Trophoblast cell (in vitro differentiated cells and primary cell): ENCODE measurements around the gene CDKN2B.

ENCODE experiments used
- DNase-seq, 2 donors: peaks; one replicate each; pipeline ENCODE4 v3.0.0-alpha.2; 2016
- H2AFZ ChIP-seq: 2 replicates; pipeline ENCODE4 v1.6.1; 2013; ENCODE audit warnings: low read length, moderate library complexity, mild to moderate bottlenecking; ENCODE audit not compliant: insufficient read depth, poor library complexity
- H2AK5ac ChIP-seq: 2 replicates; pipeline ENCODE4 v1.6.1; 2013; ENCODE audit warnings: mild to moderate bottlenecking, low read length
- H2BK120ac ChIP-seq: 2 replicates; pipeline ENCODE4 v1.6.1; 2013; ENCODE audit warnings: low read length, mild to moderate bottlenecking, moderate library complexity; ENCODE audit not compliant: insufficient read depth, poor library complexity
- H2BK12ac ChIP-seq: 2 replicates; pipeline ENCODE4 v1.6.1; 2013; ENCODE audit warnings: mild to moderate bottlenecking, low read length, moderate library complexity
- H2BK5ac ChIP-seq: 2 replicates; pipeline ENCODE4 v1.6.1; 2013; ENCODE audit warnings: low read length, low read depth, moderate library complexity, mild to moderate bottlenecking; ENCODE audit not compliant: poor library complexity
- H3K14ac ChIP-seq: 2 replicates; pipeline ENCODE4 v1.6.1; 2013; ENCODE audit warnings: mild to moderate bottlenecking, low read length
- H3K18ac ChIP-seq: 2 replicates; pipeline ENCODE4 v1.6.1; 2013; ENCODE audit warnings: mild to moderate bottlenecking, low read length
- H3K23ac ChIP-seq: 2 replicates; pipeline ENCODE4 v1.6.1; 2013; ENCODE audit warnings: low read length
- H3K27ac ChIP-seq: 2 replicates; pipeline ENCODE4 v1.5.1; 2013; ENCODE audit warnings: low read depth, mild to moderate bottlenecking, inconsistent platforms, low read length, moderate library complexity
- H3K27me3 ChIP-seq: 2 replicates; pipeline ENCODE4 v1.6.1; 2013; ENCODE audit warnings: inconsistent platforms, mild to moderate bottlenecking, low read length, moderate library complexity; ENCODE audit not compliant: insufficient read depth
- H3K36me3 ChIP-seq, 2 experiments: 1 replicate in 1 of 2; 2 replicates in 1 of 2; pipeline ENCODE4 v1.6.1; 2013; ENCODE audit warnings: low read length in 2 of 2, mild to moderate bottlenecking in 2 of 2, moderate library complexity in 1 of 2; ENCODE audit not compliant: insufficient read depth in 2 of 2, control insufficient read depth in 1 of 2
- H3K4ac ChIP-seq: 2 replicates; pipeline ENCODE4 v1.6.1; 2013; ENCODE audit warnings: low read depth, mild to moderate bottlenecking, low read length, moderate library complexity
- H3K4me1 ChIP-seq, 2 experiments: 1 replicate in 1 of 2; 2 replicates in 1 of 2; pipeline ENCODE4 v1.6.1; 2013; ENCODE audit warnings: low read length in 2 of 2, mild to moderate bottlenecking in 2 of 2, moderate library complexity in 1 of 2; ENCODE audit not compliant: insufficient read depth in 2 of 2, control insufficient read depth in 1 of 2
- H3K4me2 ChIP-seq: 2 replicates; pipeline ENCODE4 v1.6.1; 2013; ENCODE audit warnings: inconsistent platforms, mild to moderate bottlenecking, low read length, moderate library complexity
- H3K4me3 ChIP-seq: 2 replicates; pipeline ENCODE4 v1.5.1; 2013; ENCODE audit warnings: mild to moderate bottlenecking, low read depth, low read length, inconsistent platforms
- H3K79me1 ChIP-seq: one replicate; pipeline ENCODE4 v1.6.1; 2013; ENCODE audit warnings: low read length
- H3K79me2 ChIP-seq: 2 replicates; pipeline ENCODE4 v1.6.1; 2013; ENCODE audit warnings: low read length, mild to moderate bottlenecking; ENCODE audit not compliant: control insufficient read depth, insufficient read depth, poor library complexity
- H3K9ac ChIP-seq: 2 replicates; pipeline ENCODE4 v1.6.1; 2013; ENCODE audit warnings: mild to moderate bottlenecking, low read length
- H3K9me3 ChIP-seq: 2 replicates; pipeline ENCODE4 v1.6.1; 2013; ENCODE audit warnings: low read depth, mild to moderate bottlenecking, control low read depth, inconsistent platforms, low read length; ENCODE audit not compliant: insufficient read depth
- H4K12ac ChIP-seq: 2 replicates; pipeline ENCODE4 v1.6.1; 2013; ENCODE audit warnings: low read depth, mild to moderate bottlenecking, low read length, moderate library complexity
- H4K8ac ChIP-seq: 2 replicates; pipeline ENCODE4 v1.6.1; 2013; ENCODE audit warnings: low read depth, mild to moderate bottlenecking, low read length, moderate library complexity
- H4K91ac ChIP-seq: one replicate; pipeline ENCODE4 v1.6.1; 2013; ENCODE audit warnings: low read depth, mild to moderate bottlenecking, low read length, moderate library complexity
- WGBS: extraction: QIAGEN DNeasy Blood & Tissue Kit; methylation state at CpG from one replicate; pipeline ENCODE4 v1.1.7; 2013; ENCODE audit warnings: missing lambda C conversion rate; ENCODE audit not compliant: insufficient read length, insufficient coverage; ENCODE audit errors: extremely low coverage; 5-methylcytosine and 5-hydroxymethylcytosine counted together

CDKN2B gene

DNA sequence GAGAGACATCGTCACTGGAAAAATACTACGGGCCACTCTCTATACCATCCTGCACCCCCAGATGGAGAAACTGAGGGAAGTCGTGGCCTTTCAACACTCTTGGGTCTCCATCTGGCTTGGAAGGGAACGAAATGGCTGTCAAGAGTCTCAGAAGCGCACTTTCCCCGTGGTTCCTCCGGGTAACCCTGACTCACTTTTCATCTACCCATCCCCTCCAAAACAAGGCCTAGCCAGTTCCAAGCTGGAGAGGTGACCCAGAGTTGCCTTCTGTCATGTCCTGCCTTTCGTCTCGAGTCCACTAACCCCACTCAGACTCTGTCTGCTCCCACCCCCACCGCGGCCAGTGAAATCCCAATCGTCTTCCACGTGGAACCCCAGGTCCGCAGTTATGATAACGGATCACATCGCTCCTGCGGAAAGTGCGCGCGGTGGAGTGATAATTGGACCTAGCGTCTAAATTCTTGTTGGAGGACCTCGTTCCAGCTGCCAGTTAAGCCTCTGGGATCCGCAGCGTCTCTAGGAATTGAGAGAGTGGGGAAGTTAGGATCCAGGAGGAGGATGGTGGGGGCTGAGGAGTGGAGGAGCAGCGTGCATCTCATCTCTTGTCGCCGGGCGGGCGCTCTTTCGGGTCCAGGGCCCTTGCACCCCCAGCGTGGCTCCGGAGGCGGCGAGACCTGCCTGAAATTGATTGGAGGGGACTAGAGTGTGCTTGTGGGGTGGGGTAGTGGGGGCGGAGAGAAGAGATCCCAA lies 19.5 kb downstream of the CDKN2B start:
- no peak overlapping the region for H3K18ac ChIP-seq
- H3K36me3 ChIP-seq = no peaks in the 10 kb centered on the region
- no CpG with 5 or more reads among the region's 35 CpGs for WGBS
- no peak overlapping the region for H3K14ac ChIP-seq
- no peak for DNase-seq
- H3K4me1 ChIP-seq = peaks cover 6 to 7% of the 10 kb centered on the region in 2 experiments
- no peak overlapping the region for H4K12ac ChIP-seq
- H3K4me2 ChIP-seq = peak overlapping the region; percentile 17
- H3K27ac ChIP-seq = no peak overlapping the region
- no peak overlapping the region for H2BK5ac ChIP-seq
- no peak overlapping the region for H2AK5ac ChIP-seq
- H2AFZ ChIP-seq = no peak overlapping the region
- peaks cover 3% of the 10 kb centered on the region for H3K79me1 ChIP-seq
- no peak overlapping the region for H3K4me3 ChIP-seq
- peaks cover 3% of the 10 kb centered on the region for H3K9me3 ChIP-seq
- no peak overlapping the region for H2BK120ac ChIP-seq
- no peak overlapping the region for H4K91ac ChIP-seq
- peaks cover 4% of the 10 kb centered on the region for H3K79me2 ChIP-seq
- no peak overlapping the region for H2BK12ac ChIP-seq
- peaks cover 21% of the 10 kb centered on the region for H3K27me3 ChIP-seq
- no peak overlapping the region for H4K8ac ChIP-seq
- no peak overlapping the region for H3K9ac ChIP-seq
- no peak overlapping the region for H3K23ac ChIP-seq
- H3K4ac ChIP-seq = no peak overlapping the region

GRCh38 chr9:21988056-21988990 lies 20.8 kb downstream of the CDKN2B start:
- Histone ChIP-seq H2BK12ac (no peak overlapping the region), H2BK5ac (no peak overlapping the region), H4K91ac (no peak overlapping the region), H3K23ac (no peak overlapping the region), H3K4me1 (peaks cover 0 to 5% of the 10 kb centered on the region in 2 experiments), H4K8ac (no peak overlapping the region), H3K18ac (no peak overlapping the region), H2BK120ac (no peak overlapping the region), H4K12ac (no peak overlapping the region), H3K9me3 (peaks cover 3% of the 10 kb centered on the region), H3K4me2 (no peak overlapping the region), H2AFZ (no peak overlapping the region), H3K27ac (no peak overlapping the region), H3K79me2 (no peaks in the 10 kb centered on the region), H3K27me3 (peaks cover 12% of the 10 kb centered on the region), H3K14ac (no peak overlapping the region), H3K9ac (no peak overlapping the region), H3K4me3 (no peak overlapping the region), H3K4ac (no peak overlapping the region), H3K36me3 (no peaks in the 10 kb centered on the region), H3K79me1 (no peaks in the 10 kb centered on the region), H2AK5ac (no peak overlapping the region)
- WGBS = no CpG with 5 or more reads among the region's 9 CpGs
- no peak for DNase-seq

DNA sequence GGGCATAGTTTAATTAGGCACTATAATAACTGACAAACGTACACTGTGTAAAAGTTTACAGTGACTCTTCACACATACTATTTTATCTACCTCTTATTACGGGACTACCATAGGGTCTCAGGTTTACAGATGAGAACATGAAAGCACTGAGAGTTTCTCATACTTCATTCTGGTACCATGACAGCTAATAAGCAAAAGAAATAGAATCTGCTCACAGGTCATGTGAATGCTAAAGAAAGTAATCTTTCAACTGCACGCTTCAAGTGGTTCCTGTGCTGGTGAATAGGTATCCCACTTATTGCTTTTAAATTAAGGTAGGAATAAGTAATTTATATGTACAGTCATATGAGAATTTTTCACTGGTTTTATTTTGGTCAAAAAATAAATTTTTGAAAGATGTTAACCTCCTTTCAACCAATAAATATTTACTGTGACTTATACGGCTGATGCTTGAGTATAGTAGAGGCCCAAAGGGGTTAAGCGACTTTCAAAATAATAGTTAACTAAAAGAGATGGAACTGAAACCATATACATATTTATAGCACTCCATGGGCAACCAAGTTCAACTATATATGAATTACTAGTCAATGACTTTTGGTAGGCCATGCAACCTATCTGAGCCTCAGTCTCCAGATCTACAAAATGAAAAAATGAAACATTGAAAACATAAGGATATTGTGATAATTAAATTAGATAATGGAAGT lies 23.0 kb downstream of the CDKN2B start:
- Histone ChIP-seq H3K4me1 (peaks cover 0 to 5% of the 10 kb centered on the region in 2 experiments), H3K14ac (no peak overlapping the region), H3K27ac (no peak overlapping the region), H3K4ac (no peak overlapping the region), H3K27me3 (peaks cover 11% of the 10 kb centered on the region), H4K8ac (no peak overlapping the region), H2BK120ac (no peak overlapping the region), H2AFZ (no peak overlapping the region), H4K91ac (no peak overlapping the region), H4K12ac (no peak overlapping the region), H3K9ac (no peak overlapping the region), H3K9me3 (peaks cover 3% of the 10 kb centered on the region), H3K4me3 (no peak overlapping the region), H3K36me3 (no peaks in the 10 kb centered on the region), H3K79me2 (no peaks in the 10 kb centered on the region), H3K4me2 (no peak overlapping the region), H2AK5ac (no peak overlapping the region), H2BK12ac (no peak overlapping the region), H3K18ac (no peak overlapping the region), H3K79me1 (no peaks in the 10 kb centered on the region), H3K23ac (no peak overlapping the region), H2BK5ac (no peak overlapping the region)
- no CpG with 5 or more reads among the region's 5 CpGs for WGBS
- no peak for DNase-seq

- H3K79me2 ChIP-seq = no peaks in the 10 kb centered on the region
Measured at GRCh38 chr9:21984101-21984500, 25.0 kb downstream of the CDKN2B start.

More at GRCh38 chr9:21984101-21984500, 25.0 kb downstream of the CDKN2B start:
- Histone ChIP-seq H3K18ac (no peak overlapping the region), H3K79me1 (no peaks in the 10 kb centered on the region), H2BK12ac (no peak overlapping the region), H3K4me3 (no peak overlapping the region), H2BK5ac (no peak overlapping the region), H2AFZ (no peak overlapping the region), H3K23ac (no peak overlapping the region), H4K12ac (no peak overlapping the region), H4K91ac (no peak overlapping the region), H3K36me3 (no peaks in the 10 kb centered on the region), H4K8ac (no peak overlapping the region), H3K4ac (no peak overlapping the region), H3K4me2 (no peak overlapping the region), H3K27me3 (peaks cover 8% of the 10 kb centered on the region), H3K4me1 (no peaks in the 10 kb centered on the region), H3K9ac (no peak overlapping the region), H3K9me3 (no peaks in the 10 kb centered on the region), H3K14ac (no peak overlapping the region), H2AK5ac (no peak overlapping the region), H3K27ac (no peak overlapping the region), H2BK120ac (no peak overlapping the region)
- DNase-seq = no peak
